Mesenchymal stem cell (in vitro differentiated cells and primary cell): ENCODE measurements around the gene RMRP. TPM values are rescaled to one million over a fixed set of nuclear protein-coding genes. Genes with fewer than 3 reads are reported as not detected.

Source experiments
- DNase-seq: peaks from one replicate; pipeline ENCODE4 v3.0.0-alpha.2; 2013
- H2AFZ ChIP-seq: one replicate; pipeline ENCODE4 v1.6.1; 2013; ENCODE audit warnings: low read depth, mild to moderate bottlenecking, control low read depth, inconsistent platforms, low read length, moderate library complexity
- H2AK5ac ChIP-seq: 2 replicates; pipeline ENCODE4 v1.6.1; 2013; ENCODE audit warnings: low read length, moderate library complexity, mild to moderate bottlenecking, inconsistent platforms; ENCODE audit not compliant: severe bottlenecking
- H2BK120ac ChIP-seq: one replicate; pipeline ENCODE4 v1.6.1; 2013; ENCODE audit warnings: low read depth, mild to moderate bottlenecking, inconsistent platforms, low read length, moderate library complexity
- H2BK12ac ChIP-seq, 2 experiments: one replicate each; pipeline ENCODE4 v1.6.1; 2013; ENCODE audit warnings: inconsistent platforms in 2 of 2, low read length in 2 of 2, mild to moderate bottlenecking in 2 of 2, moderate library complexity in 2 of 2, control low read depth in 1 of 2
- H2BK15ac ChIP-seq: one replicate; pipeline ENCODE4 v1.6.1; 2013; ENCODE audit warnings: mild to moderate bottlenecking, low read depth, inconsistent platforms; ENCODE audit not compliant: poor library complexity, severe bottlenecking
- H2BK5ac ChIP-seq: 2 replicates; pipeline ENCODE4 v1.6.1; 2013; ENCODE audit warnings: low read depth, mild to moderate bottlenecking, low read length, control low read depth, inconsistent platforms; ENCODE audit not compliant: poor library complexity, severe bottlenecking
- H3K14ac ChIP-seq, 2 experiments: one replicate each; pipeline ENCODE4 v1.6.1; 2013; ENCODE audit warnings: inconsistent platforms in 2 of 2, low read length in 2 of 2, control low read depth in 1 of 2, mild to moderate bottlenecking in 1 of 2, moderate library complexity in 1 of 2
- H3K18ac ChIP-seq, 2 experiments: one replicate each; pipeline ENCODE4 v1.6.1; 2013; ENCODE audit warnings: inconsistent platforms in 2 of 2, low read length in 2 of 2, control low read depth in 1 of 2, low read depth in 1 of 2, mild to moderate bottlenecking in 1 of 2
- H3K23ac ChIP-seq, 2 experiments: one replicate each; pipeline ENCODE4 v1.6.1; 2013; ENCODE audit warnings: inconsistent platforms in 2 of 2, low read length in 2 of 2, mild to moderate bottlenecking in 2 of 2, moderate library complexity in 2 of 2, control low read depth in 1 of 2
- H3K27ac ChIP-seq: 2 replicates; pipeline ENCODE4 v1.5.1; 2013; ENCODE audit warnings: mild to moderate bottlenecking, moderate library complexity, low read length, control low read depth, inconsistent platforms; ENCODE audit not compliant: poor library complexity, severe bottlenecking
- H3K27me3 ChIP-seq, 2 experiments: 2 replicates each; pipeline versions ENCODE4 v1.6.1 to v1.7.0; 2013; ENCODE audit warnings: low read length in 2 of 2, mild to moderate bottlenecking in 2 of 2, moderate library complexity in 2 of 2, control low read depth in 1 of 2, inconsistent platforms in 1 of 2; ENCODE audit not compliant: control insufficient read depth in 1 of 2, insufficient read depth in 1 of 2
- H3K36me3 ChIP-seq, 2 experiments: 2 replicates each; pipeline versions ENCODE4 v1.6.1 to v1.7.0; 2013; ENCODE audit warnings: low read length in 2 of 2, control low read depth in 1 of 2, inconsistent platforms in 1 of 2, low read depth in 1 of 2, mild to moderate bottlenecking in 1 of 2; ENCODE audit not compliant: insufficient read depth in 2 of 2, control insufficient read depth in 1 of 2
- H3K4ac ChIP-seq, 2 experiments: one replicate each; pipeline ENCODE4 v1.6.1; 2013; ENCODE audit warnings: inconsistent platforms in 2 of 2, low read length in 2 of 2, mild to moderate bottlenecking in 2 of 2, moderate library complexity in 2 of 2, control low read depth in 1 of 2, low read depth in 1 of 2
- H3K4me1 ChIP-seq: 2 replicates; pipeline ENCODE4 v1.6.1; 2013; ENCODE audit warnings: low read depth, low read length, control low read depth; ENCODE audit not compliant: control insufficient read depth, insufficient read depth
- H3K4me2 ChIP-seq: 2 replicates; pipeline ENCODE4 v1.6.1; 2013; ENCODE audit warnings: low read length, mild to moderate bottlenecking, inconsistent platforms; ENCODE audit not compliant: poor library complexity, severe bottlenecking
- H3K4me3 ChIP-seq, 2 experiments: 2 replicates each; pipeline versions ENCODE4 v1.5.1 to v1.7.0; 2013; ENCODE audit warnings: low read length in 2 of 2, mild to moderate bottlenecking in 2 of 2, control low read depth in 1 of 2, low read depth in 1 of 2; ENCODE audit not compliant: insufficient read depth in 1 of 2
- H3K79me1 ChIP-seq: replicated peaks from 2 replicates; pipeline ENCODE4 v1.6.1; 2013; ENCODE audit warnings: mild to moderate bottlenecking, control low read depth, low read length, inconsistent platforms; ENCODE audit not compliant: poor library complexity, severe bottlenecking
- H3K9ac ChIP-seq: 2 replicates; pipeline ENCODE4 v1.7.0; 2013; ENCODE audit warnings: mild to moderate bottlenecking, low read length, moderate library complexity
- H3K9me3 ChIP-seq: 2 replicates; pipeline ENCODE4 v1.7.0; 2013; ENCODE audit warnings: mild to moderate bottlenecking, low read length; ENCODE audit not compliant: control insufficient read depth
- H4K8ac ChIP-seq: one replicate; pipeline ENCODE4 v1.6.1; 2013; ENCODE audit warnings: inconsistent platforms, mild to moderate bottlenecking, low read length, moderate library complexity
- H4K91ac ChIP-seq: one replicate; pipeline ENCODE4 v1.6.1; 2013; ENCODE audit warnings: mild to moderate bottlenecking, low read length, inconsistent platforms
- WGBS: methylation state at CpG from one replicate; pipeline ENCODE4 v1.1.7; 2013; ENCODE audit warnings: mixed read lengths; 5-methylcytosine and 5-hydroxymethylcytosine counted together
- small RNA-seq: library from polyadenylated mRNA; stranded (forward); fragments of <200 nt; extraction: miRNeasy Mini kit (QIAGEN cat#:217004); gene quantifications from one replicate; pipeline ENCODE3, GENCODE V24; 2013; ENCODE audit warnings: low read depth

The RMRP gene

GRCh38 chr9:35609820-35610163 lies 48.0 kb downstream of the RMRP start:
- no peak for DNase-seq
- H3K23ac ChIP-seq, result no peak overlapping the region
- peaks cover 0 to 9% of the 10 kb centered on the region in 2 experiments for H3K27me3 ChIP-seq
- no peak overlapping the region for H4K8ac ChIP-seq
- H3K4me3 ChIP-seq, result no peak overlapping the region
- H3K36me3 ChIP-seq, result peaks cover 32 to 41% of the 10 kb centered on the region in 2 experiments
- H3K4ac ChIP-seq, result no peak overlapping the region
- peaks cover 20% of the 10 kb centered on the region for H3K79me1 ChIP-seq
- no peak overlapping the region for H3K14ac ChIP-seq
- no peak overlapping the region for H2AFZ ChIP-seq
- H3K9ac ChIP-seq, result no peak overlapping the region
- no peak overlapping the region for H3K18ac ChIP-seq
- H3K27ac ChIP-seq, result no peak overlapping the region
- H4K91ac ChIP-seq, result no peak overlapping the region
- H2BK12ac ChIP-seq, result no peak overlapping the region
- H2BK120ac ChIP-seq, result no peak overlapping the region
- H3K4me1 ChIP-seq, result peaks cover 13% of the 10 kb centered on the region
- H2AK5ac ChIP-seq, result no peak overlapping the region
- 93% methylated on average over 13 of the region's 13 CpGs for WGBS
- no peak overlapping the region for H2BK15ac ChIP-seq
- no peak overlapping the region for H3K4me2 ChIP-seq
- H3K9me3 ChIP-seq, result no peaks in the 10 kb centered on the region
- no peak overlapping the region for H2BK5ac ChIP-seq

DNA sequence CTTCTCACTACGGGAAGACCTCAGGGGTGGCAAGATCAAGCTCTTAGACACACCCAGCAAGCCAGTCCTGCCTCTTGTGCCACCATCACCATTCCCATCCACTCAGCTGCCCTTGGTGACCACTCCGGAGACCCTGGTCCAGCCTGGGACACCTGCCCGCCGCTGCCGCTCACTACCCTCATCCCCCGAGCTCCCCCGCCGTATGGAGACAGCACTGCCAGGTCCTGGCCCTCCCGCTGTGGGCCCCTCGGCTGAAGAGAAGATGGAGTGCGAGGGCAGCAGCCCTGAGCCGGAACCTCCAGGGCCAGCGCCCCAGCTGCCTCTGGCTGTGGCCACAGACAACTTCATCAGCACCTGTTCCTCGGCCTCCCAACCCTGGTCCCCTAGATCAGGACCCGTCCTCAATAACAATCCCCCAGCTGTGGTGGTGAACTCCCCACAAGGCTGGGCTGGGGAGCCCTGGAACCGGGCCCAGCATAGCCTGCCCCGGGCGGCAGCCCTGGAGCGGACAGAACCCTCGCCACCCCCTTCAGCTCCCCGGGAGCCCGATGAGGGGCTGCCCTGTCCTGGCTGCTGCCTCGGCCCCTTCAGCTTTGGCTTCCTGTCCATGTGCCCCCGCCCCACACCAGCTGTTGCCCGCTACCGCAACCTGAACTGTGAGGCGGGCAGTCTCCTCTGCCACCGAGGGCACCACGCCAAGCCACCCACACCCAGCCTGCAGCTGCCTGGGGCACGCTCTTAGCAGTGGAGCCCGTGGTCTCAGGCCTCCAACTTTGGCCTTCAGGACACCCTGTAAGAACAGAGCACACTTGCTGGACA lies 48.6 kb downstream of the RMRP start:
- Histone ChIP-seq H3K9me3 (no peaks in the 10 kb centered on the region), H2BK120ac (no peak overlapping the region)
- 97% methylated on average over 30 of the region's 31 CpGs for WGBS

GRCh38 chr9:35608221-35608620 lies 49.6 kb downstream of the RMRP start:
- no peak for DNase-seq

More for the DNA sequence above, 48.6 kb downstream of the RMRP start:
- Histone ChIP-seq H3K9ac (no peak overlapping the region), H2AFZ (no peak overlapping the region), H3K4me1 (peaks cover 17% of the 10 kb centered on the region), H2AK5ac (no peak overlapping the region), H3K79me1 (peaks cover 20% of the 10 kb centered on the region), H3K4ac (no peak overlapping the region), H3K23ac (no peak overlapping the region), H3K14ac (no peak overlapping the region), H3K18ac (no peak overlapping the region), H4K91ac (no peak overlapping the region), H4K8ac (no peak overlapping the region), H3K36me3 (peaks cover 32 to 41% of the 10 kb centered on the region in 2 experiments), H3K27me3 (peaks cover 0 to 4% of the 10 kb centered on the region in 2 experiments), H3K27ac (no peak overlapping the region), H2BK15ac (no peak overlapping the region), H3K4me3 (no peak overlapping the region), H3K4me2 (no peak overlapping the region), H2BK12ac (no peak overlapping the region), H2BK5ac (no peak overlapping the region)
- DNase-seq, result no peak

More at GRCh38 chr9:35608221-35608620, 49.6 kb downstream of the RMRP start:
- Histone ChIP-seq H3K9me3 (no peaks in the 10 kb centered on the region), H3K4me1 (peaks cover 19% of the 10 kb centered on the region), H2BK12ac (no peak overlapping the region), H3K27me3 (peaks cover 0 to 3% of the 10 kb centered on the region in 2 experiments), H4K8ac (no peak overlapping the region), H3K9ac (no peak overlapping the region), H2BK5ac (no peak overlapping the region), H3K14ac (no peak overlapping the region), H3K4me2 (no peak overlapping the region), H3K79me1 (peaks cover 20% of the 10 kb centered on the region), H4K91ac (no peak overlapping the region), H3K27ac (no peak overlapping the region), H2BK120ac (no peak overlapping the region), H3K23ac (no peak overlapping the region), H3K36me3 (peaks cover 32 to 41% of the 10 kb centered on the region in 2 experiments), H3K18ac (no peak overlapping the region), H3K4ac (no peak overlapping the region), H2AK5ac (no peak overlapping the region), H2BK15ac (no peak overlapping the region), H3K4me3 (no peak overlapping the region), H2AFZ (no peak overlapping the region)
- 97% methylated on average over 7 of the region's 7 CpGs for WGBS

Small RNAs within 50 kb of the gene (small RNA-seq; reads per million reads assigned to genes)
- gene MIR4667, result 0.86 reads per million
- gene RMRP, result not detected
- gene RN7SL22P, result not detected
